GM19324 (cell line): ENCODE data around the gene NRDC.
"Not testable (repeated sequence)": the region's sequence is repeated elsewhere in the genome, so short reads cannot be mapped to it uniquely, and the experiment has no call there.

ENCODE experiments used
- ATAC-seq: cut with Tn5 transposase; IDR thresholded peaks from one replicate; pipeline ENCODE4 v1.9.1; 2021; ENCODE audit warnings: mild to moderate bottlenecking, moderate library complexity; ENCODE audit not compliant: unreplicated experiment, low FRiP score

The NRDC gene

DNA sequence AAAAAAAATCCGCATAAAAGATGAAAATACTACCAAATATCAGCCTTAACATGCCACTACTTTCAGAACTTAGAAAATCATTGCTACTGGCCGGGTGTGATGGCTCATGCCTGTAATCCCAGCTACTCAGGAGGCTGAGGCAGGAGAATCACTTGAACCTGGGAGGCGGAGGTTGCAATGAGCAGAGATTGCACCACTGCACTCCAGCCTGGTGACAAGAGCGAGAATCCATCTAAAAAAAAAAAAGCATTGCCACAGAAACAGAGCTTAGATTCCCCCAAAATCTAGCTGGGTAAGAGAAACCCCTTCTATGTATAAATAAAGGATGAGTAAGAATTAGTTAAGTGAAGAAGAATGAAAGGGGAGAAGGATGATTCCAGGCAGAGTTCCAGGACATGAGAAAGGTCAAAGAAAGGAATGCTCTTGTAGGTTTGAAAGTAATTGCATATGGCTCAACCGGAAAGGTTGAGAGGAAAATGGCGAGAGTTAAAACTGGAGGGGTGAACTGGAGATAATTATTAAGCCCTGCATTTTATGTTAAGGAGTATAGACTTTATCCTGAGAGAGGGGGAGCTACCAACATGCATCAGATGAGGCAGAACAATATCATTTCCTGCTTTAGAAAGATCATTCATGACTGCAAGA lies 19.7 kb upstream of the NRDC start:
- ATAC-seq: no peak

DNA sequence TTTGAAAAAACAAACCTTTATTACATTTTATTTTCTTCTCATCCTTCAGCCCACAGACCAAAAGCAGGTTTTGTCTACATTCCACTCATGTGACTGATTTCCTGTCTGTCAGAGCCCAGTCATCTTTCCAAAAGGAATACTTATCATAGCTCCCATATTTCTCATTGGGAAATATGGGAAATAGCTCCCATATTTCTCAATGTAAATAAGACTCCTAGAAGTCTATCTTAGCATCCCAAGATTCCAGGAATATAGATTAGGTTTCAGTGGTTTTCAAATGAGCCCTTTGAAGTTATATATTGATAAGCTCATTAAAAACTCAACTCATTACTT lies 19.1 kb upstream of the NRDC start:
- ATAC-seq: no peak

GRCh38 chr1:51894748-51895147 lies 16.2 kb upstream of the NRDC start:
- not testable (repeated sequence) for ATAC-seq

GRCh38 chr1:51878308-51878615 lies 265 bp downstream of the NRDC start:
- ATAC-seq: peak; percentile 5

DNA sequence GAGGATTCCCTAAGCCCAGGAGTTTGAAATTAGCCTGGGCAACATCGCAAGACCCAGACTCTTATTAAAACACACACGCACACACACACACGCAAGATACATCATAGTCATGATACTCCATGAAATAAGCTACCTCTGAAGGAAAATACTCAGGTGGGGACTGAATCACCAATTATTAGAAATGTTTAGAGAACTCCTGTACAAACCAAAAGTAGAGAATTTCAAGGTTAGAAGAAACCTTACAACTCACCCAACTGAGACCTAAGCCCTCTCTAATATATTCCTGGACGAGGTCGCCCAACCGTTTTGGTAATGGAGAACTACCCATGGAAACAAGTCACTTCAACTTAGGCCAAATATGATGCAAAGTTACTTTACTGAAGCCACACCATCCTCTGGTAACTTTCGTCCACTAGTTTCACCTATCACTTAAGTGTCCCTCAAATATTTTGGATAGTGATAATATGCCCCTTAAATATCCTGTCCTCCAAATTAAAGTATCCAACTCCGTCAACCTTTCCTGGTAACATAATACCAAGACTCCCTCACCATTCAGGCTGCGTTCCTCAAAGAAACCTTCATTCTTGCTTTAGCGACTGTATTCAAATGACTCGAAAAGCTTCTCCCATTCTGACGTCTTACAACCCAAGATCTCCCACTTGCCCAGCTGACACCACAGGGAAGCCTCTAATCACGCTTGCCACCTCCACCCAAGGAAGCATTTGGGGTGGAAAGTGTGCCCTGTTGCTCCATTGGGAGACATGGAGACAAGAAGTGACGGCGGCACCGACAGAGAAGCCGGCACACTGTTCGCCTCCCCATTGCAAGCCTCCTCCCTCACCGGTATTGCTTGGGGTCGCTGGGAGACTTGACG lies 856 bp downstream of the NRDC start:
- no peak for ATAC-seq

DNA sequence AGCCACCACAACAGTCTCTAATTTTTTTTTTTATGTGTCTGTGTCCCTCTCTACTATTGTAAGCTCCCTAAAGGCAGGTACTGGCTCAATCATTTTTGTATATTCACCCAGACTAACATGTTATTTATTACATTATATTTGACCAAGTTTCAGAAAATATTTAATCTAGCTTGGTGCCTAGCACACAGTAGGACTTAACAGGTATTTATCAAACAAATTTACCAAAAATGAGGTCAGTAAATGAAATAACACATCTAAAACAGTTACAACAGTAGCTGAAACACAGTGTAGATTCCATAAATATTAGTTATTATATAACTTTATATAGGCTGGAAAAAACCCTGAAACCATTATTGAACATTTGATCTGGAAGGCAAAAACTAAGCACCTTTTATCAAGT lies 2.7 kb downstream of the NRDC start:
- ATAC-seq: no peak

DNA sequence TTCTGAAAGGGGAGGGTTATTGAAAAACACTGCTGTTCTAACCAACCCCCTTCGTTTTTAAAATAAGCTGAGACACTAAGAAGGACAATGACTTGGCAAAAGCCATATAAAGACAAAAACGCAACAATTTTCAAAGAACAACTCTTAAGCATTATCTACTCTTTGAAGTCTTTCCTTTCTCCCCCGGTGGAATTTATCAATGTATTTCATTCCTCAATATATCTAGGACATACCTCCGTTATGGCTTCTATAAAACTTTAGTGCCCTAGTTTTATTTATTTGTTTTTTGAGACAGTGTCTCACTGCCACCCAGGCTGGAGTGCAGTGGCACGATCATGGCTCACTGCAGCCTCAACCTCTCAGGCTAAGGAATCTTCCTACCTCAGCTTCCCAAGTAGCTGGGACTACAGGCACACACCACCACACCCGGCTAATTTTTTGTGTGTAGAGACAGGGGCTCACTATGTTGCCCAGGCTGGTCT lies 3.2 kb downstream of the NRDC start:
- no peak for ATAC-seq

GRCh38 chr1:51873270-51873669 lies 5.3 kb downstream of the NRDC start:
- not testable (repeated sequence) for ATAC-seq

DNA sequence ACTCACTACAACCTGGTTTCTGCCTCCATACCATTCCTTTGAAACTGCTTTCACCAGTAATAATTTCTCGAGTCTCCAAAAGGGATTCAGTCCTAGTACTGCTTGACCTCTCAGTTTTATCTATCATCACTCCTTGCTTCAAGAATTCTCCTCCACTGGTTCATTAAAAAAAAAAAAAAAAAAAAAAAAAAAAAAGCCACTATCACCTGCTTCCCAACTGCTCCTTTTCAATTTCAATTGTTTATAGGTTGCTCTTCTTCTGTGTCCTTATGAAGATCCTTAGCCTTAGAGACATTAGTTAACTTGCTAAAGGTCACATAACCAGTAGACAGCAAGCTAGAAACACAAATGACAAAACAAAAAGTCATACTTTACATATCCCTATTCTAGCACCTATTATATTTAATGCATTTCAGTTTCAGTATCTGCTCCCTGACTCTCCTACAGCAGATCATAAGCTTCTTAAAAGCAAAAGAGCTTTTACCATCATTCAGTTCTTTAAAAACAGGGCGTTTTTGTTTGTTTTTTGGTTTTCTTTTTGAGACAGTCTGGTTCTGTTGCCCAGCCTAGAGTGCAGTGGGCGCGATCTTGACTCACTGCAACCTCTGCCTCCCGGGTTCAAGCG lies 7.1 kb downstream of the NRDC start:
- no peak for ATAC-seq

DNA sequence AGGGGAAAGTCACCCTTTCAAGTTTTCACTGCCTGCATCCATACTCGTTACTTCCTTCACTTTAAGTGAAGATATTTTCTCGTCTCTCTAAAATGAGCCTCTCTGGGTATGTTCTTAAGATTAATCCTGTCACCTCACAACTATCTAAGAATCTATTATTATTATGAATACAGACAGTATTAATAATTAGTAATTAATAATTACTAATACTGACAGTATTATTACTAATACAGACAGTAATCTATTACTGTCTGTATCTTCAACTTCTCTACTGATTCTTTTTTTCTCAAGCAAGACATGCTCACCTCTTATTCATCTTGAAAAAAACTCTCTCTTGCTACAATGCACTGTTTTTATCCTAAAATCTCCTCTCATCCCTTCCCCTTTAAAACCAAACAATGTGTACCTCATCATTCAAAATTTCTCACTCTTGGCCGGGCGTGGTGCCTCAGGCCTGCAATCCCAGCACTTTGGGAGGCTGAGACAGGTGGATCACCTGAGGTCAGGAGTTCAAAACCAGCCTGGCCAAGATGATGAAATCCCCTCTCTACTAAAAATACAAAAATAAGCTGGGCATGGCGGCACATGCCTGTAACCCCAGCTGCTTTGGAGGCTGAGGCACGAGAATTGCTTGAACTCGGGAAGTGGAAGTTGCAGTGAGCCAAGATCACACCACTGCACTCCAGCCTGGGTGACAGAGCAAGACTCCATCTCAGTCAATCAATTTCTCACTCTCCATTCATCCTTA lies 7.8 kb downstream of the NRDC start:
- no peak for ATAC-seq

DNA sequence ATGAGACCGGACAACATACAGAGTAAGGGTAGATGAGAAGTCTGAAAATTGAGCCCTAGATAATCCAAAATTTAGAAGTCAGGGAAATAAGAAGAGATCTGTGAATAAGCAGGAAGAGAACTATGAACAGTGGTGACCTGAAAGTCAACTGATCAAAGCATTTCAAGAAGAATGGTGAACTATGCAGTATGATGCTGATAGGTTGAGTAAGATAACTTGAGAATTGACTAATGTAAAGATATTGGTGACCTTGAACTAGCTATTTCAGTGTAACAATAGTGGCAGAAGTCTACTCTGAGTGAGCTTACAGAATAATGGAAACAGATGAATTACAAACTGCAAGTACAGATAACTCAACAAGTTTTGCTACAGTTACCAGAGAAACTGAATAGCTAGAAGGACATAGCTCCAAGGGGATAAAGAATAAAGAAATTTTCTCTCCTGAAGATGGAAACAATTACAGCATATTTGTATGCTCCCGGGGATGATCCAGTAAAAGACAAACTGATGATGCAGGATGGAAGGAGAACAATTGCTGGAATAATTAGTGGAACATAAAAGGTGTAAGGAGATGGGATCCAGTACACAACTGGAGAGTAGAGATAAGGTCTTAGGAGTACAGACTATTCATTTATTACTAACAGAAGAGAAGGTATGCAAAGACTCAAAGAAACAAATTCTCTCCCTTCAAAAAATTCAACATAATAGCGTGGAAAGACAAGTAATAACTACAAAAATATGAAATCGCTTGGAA lies 10.9 kb downstream of the NRDC start:
- no peak for ATAC-seq

GRCh38 chr1:51863384-51863783 lies 15.1 kb downstream of the NRDC start:
- no peak for ATAC-seq

DNA sequence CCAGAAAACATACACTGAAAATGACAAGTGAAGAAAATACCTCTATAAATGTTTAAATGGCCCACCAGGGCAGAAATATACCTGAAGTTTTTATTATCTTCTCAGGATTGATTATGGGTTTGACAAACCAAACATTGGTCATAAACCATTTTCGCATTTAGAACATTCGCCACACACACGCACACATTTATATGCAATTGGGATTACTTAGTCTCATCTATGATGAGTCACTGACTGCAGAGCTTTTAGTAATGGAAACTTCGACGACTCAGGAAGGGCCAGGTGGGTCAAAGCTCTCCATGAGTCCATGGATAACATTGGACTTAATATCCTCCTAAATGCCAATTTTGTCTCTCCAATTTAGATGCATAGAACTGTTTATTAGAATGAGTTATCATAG lies 16.9 kb downstream of the NRDC start:
- no peak for ATAC-seq

- no peak for ATAC-seq
These were observed 18.8 kb downstream of the NRDC start for GRCh38 chr1:51859735-51860134.

- no peak for ATAC-seq
These were observed 19.2 kb downstream of the NRDC start for GRCh38 chr1:51859333-51859732.

- ATAC-seq: no peak
These were observed 19.6 kb downstream of the NRDC start for GRCh38 chr1:51858892-51859291.

GRCh38 chr1:51856745-51857144 lies 21.8 kb downstream of the NRDC start:
- no peak for ATAC-seq

- ATAC-seq: no peak
These were observed 22.9 kb downstream of the NRDC start for GRCh38 chr1:51855624-51856023.

- no peak for ATAC-seq
These were observed 25.2 kb downstream of the NRDC start for GRCh38 chr1:51853360-51853759.

GRCh38 chr1:51851882-51852396 lies 26.6 kb downstream of the NRDC start:
- no peak for ATAC-seq
